Choroid plexus epithelial cell (primary cell): ENCODE measurements around the gene CACNG8.

Experiments
- DNase-seq: peaks from one replicate; pipeline ENCODE4 v3.0.0-alpha.2; 2010; ENCODE audit warnings: low read depth
- H3K4me3 ChIP-seq: 2 replicates; pipeline ENCODE4 v1.5.1; 2011; ENCODE audit warnings: low read depth, mild to moderate bottlenecking, control low read depth, low read length, moderate library complexity
- TF ChIP-seq, protein P1 (sequence below): conservative IDR thresholded peaks from 2 replicates; pipeline ENCODE4 v1.5.1; 2011; ENCODE audit warnings: low read depth, mild to moderate bottlenecking, control low read depth, inconsistent platforms, low read length, moderate library complexity

Gene CACNG8

GRCh38 chr19:53983457-53984289 is 20.9 kb downstream of the CACNG8 start:
- H3K4me3 ChIP-seq: no peak overlapping the region
- TF ChIP-seq, protein P1, sequence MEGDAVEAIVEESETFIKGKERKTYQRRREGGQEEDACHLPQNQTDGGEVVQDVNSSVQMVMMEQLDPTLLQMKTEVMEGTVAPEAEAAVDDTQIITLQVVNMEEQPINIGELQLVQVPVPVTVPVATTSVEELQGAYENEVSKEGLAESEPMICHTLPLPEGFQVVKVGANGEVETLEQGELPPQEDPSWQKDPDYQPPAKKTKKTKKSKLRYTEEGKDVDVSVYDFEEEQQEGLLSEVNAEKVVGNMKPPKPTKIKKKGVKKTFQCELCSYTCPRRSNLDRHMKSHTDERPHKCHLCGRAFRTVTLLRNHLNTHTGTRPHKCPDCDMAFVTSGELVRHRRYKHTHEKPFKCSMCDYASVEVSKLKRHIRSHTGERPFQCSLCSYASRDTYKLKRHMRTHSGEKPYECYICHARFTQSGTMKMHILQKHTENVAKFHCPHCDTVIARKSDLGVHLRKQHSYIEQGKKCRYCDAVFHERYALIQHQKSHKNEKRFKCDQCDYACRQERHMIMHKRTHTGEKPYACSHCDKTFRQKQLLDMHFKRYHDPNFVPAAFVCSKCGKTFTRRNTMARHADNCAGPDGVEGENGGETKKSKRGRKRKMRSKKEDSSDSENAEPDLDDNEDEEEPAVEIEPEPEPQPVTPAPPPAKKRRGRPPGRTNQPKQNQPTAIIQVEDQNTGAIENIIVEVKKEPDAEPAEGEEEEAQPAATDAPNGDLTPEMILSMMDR: no peak
- DNase-seq: no peak

GRCh38 chr19:53985863-53986262 is 23.1 kb downstream of the CACNG8 start:
- no peak for DNase-seq

DNA sequence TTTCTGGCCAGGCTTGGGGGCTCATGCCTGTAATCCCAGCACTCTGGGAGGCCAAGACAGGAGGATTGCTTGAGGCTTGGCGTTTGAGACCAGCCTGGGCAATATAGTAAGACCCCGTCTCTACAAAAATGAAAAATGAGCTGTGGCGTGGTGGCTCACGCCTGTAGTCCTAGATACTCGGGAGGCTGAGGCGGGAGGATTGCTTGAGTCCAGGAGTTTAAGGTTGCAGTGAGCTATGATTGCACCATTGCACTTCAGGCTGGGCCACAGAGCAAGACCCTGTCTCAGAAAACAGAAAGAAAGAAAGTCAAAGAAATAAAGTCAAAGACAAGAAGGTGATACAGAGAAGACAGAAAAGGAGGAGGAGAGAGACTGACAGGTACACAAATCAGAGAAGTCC is 26.2 kb downstream of the CACNG8 start:
- TF ChIP-seq, protein P1: no peak
- no peak for DNase-seq
- no peak overlapping the region for H3K4me3 ChIP-seq

More at GRCh38 chr19:53985863-53986262, 23.1 kb downstream of the CACNG8 start:
- TF ChIP-seq, protein P1: no peak
- H3K4me3 ChIP-seq: no peak overlapping the region

- H3K4me3 ChIP-seq: no peak overlapping the region
- no peak for DNase-seq
- TF ChIP-seq, protein P1: no peak
Measured at GRCh38 chr19:53989600-53990533, 27.1 kb downstream of the CACNG8 start.

GRCh38 chr19:53991224-53992113 is 28.7 kb downstream of the CACNG8 start, which contains the start of gene CACNG6:
TSS of gene CACNG6 (plus strand) at chr19:53991637. CDS start at chr19:53992878, 1,241 bp downstream.
- H3K4me3 ChIP-seq: peak within 1 kb of the TSS; percentile 49
- no peak for DNase-seq
- TF ChIP-seq, protein P1: no peak

- no peak overlapping the region for H3K4me3 ChIP-seq
- DNase-seq: no peak
- TF ChIP-seq, protein P1: no peak
Measured at GRCh38 chr19:53992211-53992610, 29.5 kb downstream of the CACNG8 start.
